Neural cell (in vitro differentiated cells): Measurements from ENCODE around the gene GSTA3.

Experiments
- CTCF ChIP-seq: fragments of 450-650 bp; IDR thresholded peaks from 2 replicates; pipeline ENCODE4 v1.5.1; 2014; ENCODE audit warnings: antibody characterized with exemption, mild to moderate bottlenecking, moderate library complexity; ENCODE audit not compliant: poor library complexity, severe bottlenecking
- EP300 ChIP-seq: fragments of 450-650 bp; conservative IDR thresholded peaks from 2 replicates; pipeline ENCODE4 v1.6.1; 2014; ENCODE audit warnings: antibody characterized with exemption, mild to moderate bottlenecking, moderate library complexity; ENCODE audit not compliant: poor library complexity, severe bottlenecking
- EZH2 ChIP-seq: fragments of 200-600, 300-800 bp; shearing (Covaris generic), sonication (generic); IDR thresholded peaks from 2 replicates; pipeline ENCODE4 v1.6.1; 2014; ENCODE audit warnings: antibody characterized with exemption, low read length, borderline replicate concordance, mild to moderate bottlenecking; ENCODE audit not compliant: insufficient read depth, poor library complexity, severe bottlenecking
- MXI1 ChIP-seq: fragments of 450-650 bp; conservative IDR thresholded peaks from 2 replicates; pipeline ENCODE4 v1.6.1; 2014; ENCODE audit warnings: antibody characterized with exemption, mild to moderate bottlenecking; ENCODE audit not compliant: poor library complexity, severe bottlenecking
- POLR2AphosphoS5 ChIP-seq: IDR thresholded peaks from 2 replicates; pipeline ENCODE4 v1.6.1; 2012
- RAD21 ChIP-seq: fragments of 450-650 bp; conservative IDR thresholded peaks from 2 replicates; pipeline ENCODE4 v1.6.1; 2014; ENCODE audit warnings: antibody characterized with exemption, mild to moderate bottlenecking, moderate library complexity
- REST ChIP-seq: IDR thresholded peaks from 2 replicates; pipeline ENCODE4 v1.6.1; 2012; ENCODE audit warnings: borderline replicate concordance
- SMC3 ChIP-seq: fragments of 450-650 bp; conservative IDR thresholded peaks from 2 replicates; pipeline ENCODE4 v1.6.1; 2014; ENCODE audit warnings: antibody characterized with exemption, mild to moderate bottlenecking, moderate library complexity; ENCODE audit not compliant: poor library complexity
- TAF1 ChIP-seq: IDR thresholded peaks from 2 replicates; pipeline ENCODE4 v1.6.1; 2012; ENCODE audit warnings: low read depth

- TF ChIP-seq CTCF (no peak), MXI1 (no peak), TAF1 (no peak), REST (no peak), EZH2 (no peak), SMC3 (no peak), POLR2AphosphoS5 (no peak), RAD21 (no peak), EP300 (no peak)
Observed at GRCh38 chr6:52958546-52959255, 49.2 kb upstream of the GSTA3 start.
